Heart left ventricle (tissue), 13 donors: ENCODE measurements around the gene PKNOX2.

ENCODE experiments used
- POLR2A ChIP-seq, 2 donors: fragments of 450-650 bp; IDR thresholded peaks; one replicate each; pipeline ENCODE4 v1.6.1; 2017; ENCODE audit warnings: antibody characterized with exemption in 2 of 2, mild to moderate bottlenecking in 2 of 2, moderate library complexity in 2 of 2
- TF ChIP-seq, protein P1 (sequence below), 12 donors: fragments of 200-600 bp; sonication (generic) in 4 of 12; IDR thresholded peaks; one replicate each; pipeline versions ENCODE4 v1.5.0 to v1.8.0; 2018 to 2022; ENCODE audit warnings: antibody characterized with exemption in 12 of 12, mild to moderate bottlenecking in 5 of 12
- donor health status: ischemic (EF 13 %, LVEDD 7.1; RV severe dilation, severe dysfunction).
- donor health status: DM: no; HTN: yes; CAD: no.
- donor health status: DM: no; HTN: no; CAD: no.
- donor health status: ischemic (EF 25% LVEDD 6.9; RV normal size, moderate dysfunction).
- donor health status: ischemic (EF 25% LVEDD 5.7; RV mildly dilated, moderate dysfunction).
- donor health status: ischemic (EF 35%, LVEDD 5.7; RV mildly dilated, moderate dysfunction).
- donor health status: nonischemic (EF 11% LVEDD 7.7; RV severe dilation, severe dysfunction).
- donor health status: DM: yes; HTN: yes; CAD: no.
- donor health status: PGD.
- donor health status: ischemic (EF 29% LVEDD 5.4; RV normal size, mild dysfunction).
- donor health status: nonischemic (EF 23%, LVEDD 6.1; RV moderate dilation, normal function).

DNA sequence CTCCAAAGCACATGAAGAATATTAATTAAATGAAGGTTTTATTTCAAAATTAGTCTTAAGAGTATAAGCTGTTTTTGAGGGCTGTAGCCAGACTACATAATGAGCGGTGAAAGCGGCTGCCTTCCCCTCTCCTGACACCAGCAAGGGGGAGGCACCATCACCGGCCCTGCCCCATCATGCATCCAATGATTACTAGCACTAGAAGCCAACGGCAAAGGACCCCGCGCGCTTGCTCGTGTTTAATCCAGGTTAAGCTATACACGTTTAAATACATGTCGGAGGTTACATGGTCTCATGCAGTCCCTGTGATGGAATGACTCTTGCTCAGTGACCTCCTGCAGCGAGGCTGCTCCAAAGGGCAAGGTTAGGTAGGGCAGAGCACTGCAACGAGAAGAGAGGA, 281.2 kb downstream of the PKNOX2 start:
- TF ChIP-seq, protein P1, sequence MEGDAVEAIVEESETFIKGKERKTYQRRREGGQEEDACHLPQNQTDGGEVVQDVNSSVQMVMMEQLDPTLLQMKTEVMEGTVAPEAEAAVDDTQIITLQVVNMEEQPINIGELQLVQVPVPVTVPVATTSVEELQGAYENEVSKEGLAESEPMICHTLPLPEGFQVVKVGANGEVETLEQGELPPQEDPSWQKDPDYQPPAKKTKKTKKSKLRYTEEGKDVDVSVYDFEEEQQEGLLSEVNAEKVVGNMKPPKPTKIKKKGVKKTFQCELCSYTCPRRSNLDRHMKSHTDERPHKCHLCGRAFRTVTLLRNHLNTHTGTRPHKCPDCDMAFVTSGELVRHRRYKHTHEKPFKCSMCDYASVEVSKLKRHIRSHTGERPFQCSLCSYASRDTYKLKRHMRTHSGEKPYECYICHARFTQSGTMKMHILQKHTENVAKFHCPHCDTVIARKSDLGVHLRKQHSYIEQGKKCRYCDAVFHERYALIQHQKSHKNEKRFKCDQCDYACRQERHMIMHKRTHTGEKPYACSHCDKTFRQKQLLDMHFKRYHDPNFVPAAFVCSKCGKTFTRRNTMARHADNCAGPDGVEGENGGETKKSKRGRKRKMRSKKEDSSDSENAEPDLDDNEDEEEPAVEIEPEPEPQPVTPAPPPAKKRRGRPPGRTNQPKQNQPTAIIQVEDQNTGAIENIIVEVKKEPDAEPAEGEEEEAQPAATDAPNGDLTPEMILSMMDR (IDR thresholded peaks at IDR 0.05) = no peak
- TF ChIP-seq POLR2A (IDR thresholded peaks at IDR 0.05) = no peak
